ENCODE results near the gene ZNF48.

DNA sequence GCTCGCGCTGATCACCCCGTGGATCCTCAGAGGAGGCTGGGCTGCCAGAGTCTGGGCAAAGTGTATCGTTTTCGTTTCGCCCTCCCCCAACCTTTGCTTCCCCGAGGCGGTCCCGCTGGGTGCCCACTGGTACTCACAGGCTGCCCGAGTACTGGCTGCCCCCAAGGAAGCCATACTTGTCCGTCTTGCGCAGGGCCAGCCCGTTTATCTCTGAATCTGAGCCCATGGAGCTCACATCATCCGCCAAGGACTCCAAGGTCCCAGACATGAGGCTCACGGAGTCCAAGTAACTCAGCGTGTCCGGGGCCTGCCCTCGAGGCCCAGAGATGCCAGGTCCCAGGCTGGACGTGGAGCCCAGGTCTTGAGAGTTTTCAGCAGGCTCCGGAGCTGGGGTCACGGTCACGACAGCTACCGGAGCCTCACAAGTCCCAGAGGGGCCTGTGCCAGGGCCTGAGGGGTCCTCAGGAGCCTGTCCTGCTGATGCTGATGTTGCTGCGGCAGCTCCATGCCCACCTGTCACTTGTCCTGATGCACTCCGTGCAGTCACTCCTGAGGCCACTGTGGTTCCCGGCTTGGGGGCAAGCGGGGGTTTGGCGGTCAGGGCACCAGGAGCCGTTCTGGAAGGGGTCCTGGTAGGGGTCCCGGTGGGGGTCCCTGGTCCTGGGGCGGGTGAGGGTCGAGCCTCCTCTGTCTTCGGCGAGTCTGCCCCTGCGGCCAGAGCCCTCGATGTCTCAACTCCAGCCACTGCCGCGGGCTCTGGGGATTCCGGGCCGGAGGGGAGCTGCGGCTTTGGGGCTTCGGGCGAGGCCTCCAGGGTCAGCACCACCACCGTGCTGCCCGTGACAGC lies 25.9 kb upstream of the ZNF48 start:
- TF ChIP-seq TOX (CRISPR knock-in tag; IDR thresholded peaks at IDR 0.05; ENCODE audit: borderline replicate concordance) = no peak
- TF ChIP-seq CSDC2 (CRISPR knock-in tag; IDR thresholded peaks at IDR 0.05) = no peak
- no peak for TF ChIP-seq ZNF8 (CRISPR knock-in tag; IDR thresholded peaks at IDR 0.05)
- no peak for TF ChIP-seq OSR1 (CRISPR knock-in tag; IDR thresholded peaks at IDR 0.05)
- no peak for TF ChIP-seq PPARA (CRISPR knock-in tag; IDR thresholded peaks at IDR 0.05; ENCODE audit: borderline replicate concordance)
- no peak for TF ChIP-seq ZC3H10 (CRISPR knock-in tag; IDR thresholded peaks at IDR 0.05)
- TF ChIP-seq RARB (CRISPR knock-in tag; IDR thresholded peaks at IDR 0.05) = no peak
- TF ChIP-seq ZFP30 (CRISPR knock-in tag; IDR thresholded peaks at IDR 0.05) = no peak
- no peak for TF ChIP-seq ARNTL (CRISPR knock-in tag; IDR thresholded peaks at IDR 0.05; ENCODE audit: borderline replicate concordance, low read depth)
- TF ChIP-seq ISL1 (CRISPR knock-in tag; IDR thresholded peaks at IDR 0.05) = no peak

All from SK-N-SH treated with all-trans-retinoic acid at 6 μM for 48 hours (cell line).